Stimulated activated CD4-positive, alpha-beta T cell treated with anti-CD3 and anti-CD28 coated beads, Interleukin-1b, Interleukin-23, amount 100 ng/mL, for 24 hours (primary cell): ENCODE results near the gene SLC27A1.
"Not testable (repeated sequence)": the region's sequence is repeated elsewhere in the genome, so short reads cannot be mapped to it uniquely, and the experiment has no call there.

Experiments used
- DNase-seq, 4 experiments: peaks; one replicate each; pipeline ENCODE4 v3.0.0-alpha.2; 2020; ENCODE audit warnings: low read depth in 4 of 4, low spot score in 1 of 4

The SLC27A1 gene

GRCh38 chr19:17486545-17487240, 16.4 kb downstream of the SLC27A1 start:
- no peak for DNase-seq

- DNase-seq: no peak
These were observed 17.2 kb downstream of the SLC27A1 start for GRCh38 chr19:17487284-17488121.

- peak; percentile 37 to 83 (median 54) for DNase-seq
These were observed 18.5 kb downstream of the SLC27A1 start for GRCh38 chr19:17488593-17489391.

- DNase-seq: no peak
These were observed 19.2 kb downstream of the SLC27A1 start for GRCh38 chr19:17489392-17490030.

- no peak for DNase-seq
These were observed 20.1 kb downstream of the SLC27A1 start for GRCh38 chr19:17490411-17490810.

GRCh38 chr19:17491287-17491686, 21.0 kb downstream of the SLC27A1 start:
- no peak for DNase-seq

- DNase-seq: no peak
These were observed 25.4 kb downstream of the SLC27A1 start for GRCh38 chr19:17495639-17496296.

GRCh38 chr19:17496337-17496997, 26.1 kb downstream of the SLC27A1 start:
- peak; percentile 54 to 79 (median 74) for DNase-seq

- DNase-seq: no peak
These were observed 26.9 kb downstream of the SLC27A1 start for GRCh38 chr19:17497149-17497798.

GRCh38 chr19:17499025-17499424, 28.7 kb downstream of the SLC27A1 start:
- not testable (repeated sequence) for DNase-seq

GRCh38 chr19:17499648-17500446, 29.5 kb downstream of the SLC27A1 start:
- no peak for DNase-seq

- DNase-seq: no peak
These were observed 30.3 kb downstream of the SLC27A1 start for GRCh38 chr19:17500447-17501198.

GRCh38 chr19:17503240-17503639, 32.9 kb downstream of the SLC27A1 start:
- DNase-seq: no peak

- no peak for DNase-seq
These were observed 33.7 kb downstream of the SLC27A1 start for GRCh38 chr19:17504030-17504429.

GRCh38 chr19:17504456-17504855, 34.1 kb downstream of the SLC27A1 start:
- DNase-seq: no peak

- no peak for DNase-seq
These were observed 34.9 kb downstream of the SLC27A1 start for GRCh38 chr19:17505223-17505622.

- no peak for DNase-seq
These were observed 36.4 kb downstream of the SLC27A1 start for GRCh38 chr19:17506745-17507144.

GRCh38 chr19:17508558-17508933, 38.2 kb downstream of the SLC27A1 start:
- not testable (repeated sequence) for DNase-seq
